WTC11 (cell line): ENCODE results near the gene RRBP1. TPM values are rescaled to one million over a fixed set of nuclear protein-coding genes. Genes with fewer than 3 reads are reported as not detected.

Experiments
- ATAC-seq: fragments of 200-7000 bp; cut with Tn5 transposase; 2 replicates; pipeline ENCODE4 v1.10.0; 2021; ENCODE audit warnings: mild to moderate bottlenecking, moderate library complexity
- CTCF ChIA-PET: fragments of 300-600 bp; sonication (Branson Sonifier 250); formaldehyde crosslinking; loops from one replicate; lab custom pipeline; 2021; ENCODE audit warnings: antibody characterized with exemption; lab: Charles Lee
- POLR2A ChIA-PET: fragments of 350-600 bp; sonication (Branson Sonifier 250); formaldehyde crosslinking; loops from one replicate; lab custom pipeline; 2021; ENCODE audit warnings: antibody characterized with exemption; lab: Charles Lee
- DNase-seq: peaks from one replicate; pipeline ENCODE4 v3.0.0; 2021; ENCODE audit warnings: low spot score
- H3K27ac Mint-ChIP-seq: 2 replicates; pipeline ENCODE4 v1.8.0; 2021; ENCODE audit warnings: mixed read lengths
- H3K27me3 Mint-ChIP-seq: 2 replicates; pipeline ENCODE4 v1.8.0; 2021; ENCODE audit warnings: low read depth, mild to moderate bottlenecking, moderate library complexity, mixed read lengths
- H3K36me3 Mint-ChIP-seq: 2 replicates; pipeline ENCODE4 v1.8.0; 2021; ENCODE audit warnings: mixed read lengths
- H3K4me1 Mint-ChIP-seq: 2 replicates; pipeline ENCODE4 v1.8.0; 2022; ENCODE audit warnings: mixed read lengths
- H3K4me3 Mint-ChIP-seq: 2 replicates; pipeline ENCODE4 v1.8.0; 2021; ENCODE audit warnings: mild to moderate bottlenecking, moderate library complexity, mixed read lengths
- H3K9me3 Mint-ChIP-seq: 2 replicates; pipeline ENCODE4 v1.8.0; 2021; ENCODE audit warnings: mixed read lengths
- ATF3 ChIP-seq: sonication (generic); formaldehyde crosslinking; conservative IDR thresholded peaks from 2 replicates; pipeline ENCODE4 v1.8.1; 2022; ENCODE audit warnings: mild to moderate bottlenecking, missing genetic modification reagents
- CDX4 ChIP-seq: fragments of 250-450 bp; sonication (Bioruptor Pico); IDR thresholded peaks from 2 replicates; pipeline ENCODE4 v1.9.0; 2021; ENCODE audit warnings: moderate library complexity, mild to moderate bottlenecking, inconsistent platforms, borderline replicate concordance
- E2F4 ChIP-seq: sonication (generic); formaldehyde crosslinking; IDR thresholded peaks from 2 replicates; pipeline ENCODE4 v1.8.1; 2022; ENCODE audit warnings: low read depth, mild to moderate bottlenecking, moderate library complexity, missing genetic modification reagents, borderline replicate concordance
- E2F5 ChIP-seq: sonication (generic); formaldehyde crosslinking; IDR thresholded peaks from 2 replicates; pipeline ENCODE4 v1.8.1; 2022; ENCODE audit warnings: mild to moderate bottlenecking, moderate library complexity, missing genetic modification reagents
- EMX1 ChIP-seq: fragments of 250-450 bp; sonication (Bioruptor Pico); IDR thresholded peaks from 2 replicates; pipeline ENCODE4 v1.8.0; 2021; ENCODE audit warnings: mild to moderate bottlenecking
- FOXJ3 ChIP-seq: sonication (generic); formaldehyde crosslinking; IDR thresholded peaks from 2 replicates; pipeline ENCODE4 v1.9.0; 2021; ENCODE audit warnings: missing genetic modification reagents, mild to moderate bottlenecking, borderline replicate concordance
- GTF2I ChIP-seq: fragments of 250-450 bp; sonication (Bioruptor Pico); conservative IDR thresholded peaks from 2 replicates; pipeline ENCODE4 v1.4.0; 2021; ENCODE audit warnings: mild to moderate bottlenecking
- IRF2 ChIP-seq: sonication (generic); formaldehyde crosslinking; IDR thresholded peaks from 2 replicates; pipeline ENCODE4 v1.8.0; 2022; ENCODE audit warnings: low read depth, missing genetic modification reagents, borderline replicate concordance
- NR1H2 ChIP-seq: sonication (generic); formaldehyde crosslinking; IDR thresholded peaks from 2 replicates; pipeline ENCODE4 v1.9.0; 2021; ENCODE audit warnings: mild to moderate bottlenecking, moderate library complexity, missing genetic modification reagents
- NR3C1 ChIP-seq: sonication (generic); formaldehyde crosslinking; conservative IDR thresholded peaks from 2 replicates; pipeline ENCODE4 v1.8.1; 2023; ENCODE audit warnings: low read depth, mild to moderate bottlenecking, missing genetic modification reagents
- RORB ChIP-seq: fragments of 250-450 bp; sonication (Bioruptor Pico); IDR thresholded peaks from 2 replicates; pipeline ENCODE4 v1.9.0; 2021; ENCODE audit warnings: mild to moderate bottlenecking
- SOX15 ChIP-seq: fragments of 250-450 bp; sonication (Bioruptor Pico); IDR thresholded peaks from 2 replicates; pipeline ENCODE4 v1.9.0; 2021; ENCODE audit warnings: mild to moderate bottlenecking
- SP1 ChIP-seq: sonication (generic); formaldehyde crosslinking; conservative IDR thresholded peaks from 2 replicates; pipeline ENCODE4 v1.8.1; 2022; ENCODE audit warnings: missing genetic modification reagents
- TCF7 ChIP-seq: sonication (generic); formaldehyde crosslinking; IDR thresholded peaks from 2 replicates; pipeline ENCODE4 v1.8.0; 2022; ENCODE audit warnings: mild to moderate bottlenecking, low read depth, missing genetic modification reagents, moderate library complexity
- TEAD1 ChIP-seq: sonication (generic); formaldehyde crosslinking; IDR thresholded peaks from 2 replicates; pipeline ENCODE4 v1.8.0; 2022; ENCODE audit warnings: mild to moderate bottlenecking, missing genetic modification reagents
- TEAD4 ChIP-seq: sonication (generic); formaldehyde crosslinking; IDR thresholded peaks from 2 replicates; pipeline ENCODE4 v1.8.0; 2022; ENCODE audit warnings: mild to moderate bottlenecking, missing genetic modification reagents
- TP53 ChIP-seq: sonication (generic); formaldehyde crosslinking; IDR thresholded peaks from 2 replicates; pipeline ENCODE4 v1.8.1; 2023; ENCODE audit warnings: mild to moderate bottlenecking, missing genetic modification reagents
- ZBTB21 ChIP-seq: sonication (generic); formaldehyde crosslinking; IDR thresholded peaks from 2 replicates; pipeline ENCODE4 v1.8.1; 2023; ENCODE audit warnings: mild to moderate bottlenecking, missing genetic modification reagents, borderline replicate concordance
- ZBTB43 ChIP-seq: sonication (generic); formaldehyde crosslinking; IDR thresholded peaks from 2 replicates; pipeline ENCODE4 v1.8.1; 2023; ENCODE audit warnings: mild to moderate bottlenecking, missing genetic modification reagents
- ZNF232 ChIP-seq: sonication (generic); formaldehyde crosslinking; IDR thresholded peaks from 2 replicates; pipeline ENCODE4 v1.8.0; 2022; ENCODE audit warnings: mild to moderate bottlenecking, missing genetic modification reagents
- ZNF263 ChIP-seq: sonication (generic); formaldehyde crosslinking; IDR thresholded peaks from 2 replicates; pipeline ENCODE4 v1.8.1; 2022; ENCODE audit warnings: low read depth, mild to moderate bottlenecking, moderate library complexity, missing genetic modification reagents
- ZNF671 ChIP-seq: fragments of 250-450 bp; sonication (Bioruptor Pico); IDR thresholded peaks from 2 replicates; pipeline ENCODE4 v1.8.0; 2021; ENCODE audit warnings: mild to moderate bottlenecking
- total RNA-seq: library from RNA; stranded (reverse); gene quantifications from 3 replicates; pipeline ENCODE4 v1.2.3, GENCODE V29; 2021

Gene RRBP1
- total RNA-seq, 1 experiment from 2014 or later = 171 TPM

- H3K27ac Mint-ChIP-seq = no peak overlapping the region
- H3K4me3 Mint-ChIP-seq = no peak overlapping the region
- ATAC-seq (no peak), DNase-seq (no peak)
- H3K36me3 Mint-ChIP-seq = no peaks in the 10 kb centered on the region
- H3K27me3 Mint-ChIP-seq = no peaks in the 10 kb centered on the region
- 0 out of 2 replicates have a peak, but pooled peaks cover 5% of the 10 kb centered on the region for H3K9me3 Mint-ChIP-seq
- CTCF ChIA-PET = no interaction called here
- no peak for TF ChIP-seq NR1H2 (CRISPR knock-in tag)
- TF ChIP-seq E2F4 = no peak
- no peak for TF ChIP-seq ZNF671 (CRISPR knock-in tag)
- POLR2A ChIA-PET = no interaction called here
- H3K4me1 Mint-ChIP-seq = peaks cover 2% of the 10 kb centered on the region; the same call in 1 of the 2 replicates
Observed at GRCh38 chr20:17704589-17705317, 22.7 kb upstream of the RRBP1 start.

- ChIA-PET CTCF (interaction anchor here (1.1 to 1.3 kb wide), 2 partner anchors 20 to 237 kb away, joined by 4 to 6 read pairs; partner anchors contain the start of gene RRBP1), POLR2A (no interaction called here)
- H3K27ac Mint-ChIP-seq = no peak overlapping the region
- 0 out of 2 replicates have a peak, but pooled peaks cover 5% of the 10 kb centered on the region for H3K9me3 Mint-ChIP-seq
- H3K36me3 Mint-ChIP-seq = no peaks in the 10 kb centered on the region
- no peak for DNase-seq
- H3K4me1 Mint-ChIP-seq = no peaks in the 10 kb centered on the region
- H3K27me3 Mint-ChIP-seq = no peaks in the 10 kb centered on the region
- ATAC-seq = no peak
- no peak for TF ChIP-seq TP53
- TF ChIP-seq CDX4 (CRISPR knock-in tag) = no peak
- TF ChIP-seq EMX1 (CRISPR knock-in tag) = no peak
- TF ChIP-seq GTF2I (CRISPR knock-in tag) = no peak
- TF ChIP-seq FOXJ3 (CRISPR knock-in tag) = no peak
- TF ChIP-seq ZBTB21 (CRISPR knock-in tag) = no peak
- TF ChIP-seq SP1 (CRISPR knock-in tag) = no peak
- TF ChIP-seq ZBTB43 (CRISPR knock-in tag) = no peak
- no peak for TF ChIP-seq SOX15 (CRISPR knock-in tag)
- TF ChIP-seq NR1H2 (CRISPR knock-in tag) = no peak
- no peak for TF ChIP-seq NR3C1
- no peak for TF ChIP-seq TCF7 (CRISPR knock-in tag)
- H3K4me3 Mint-ChIP-seq = no peak overlapping the region
Observed at GRCh38 chr20:17701826-17702225, 19.8 kb upstream of the RRBP1 start.

GRCh38 chr20:17700637-17701036 lies 18.6 kb upstream of the RRBP1 start:
- POLR2A ChIA-PET = interaction anchor here (1.4 kb wide), 1 partner anchor 19 kb away, joined by 4 read pairs; the partner anchor contains the start of gene RRBP1

More at GRCh38 chr20:17700637-17701036, 18.6 kb upstream of the RRBP1 start:
- Mint-ChIP-seq H3K27ac (no peak overlapping the region), H3K4me3 (no peak overlapping the region), H3K4me1 (no peaks in the 10 kb centered on the region), H3K27me3 (no peaks in the 10 kb centered on the region), H3K36me3 (no peaks in the 10 kb centered on the region), H3K9me3 (peaks cover 14% of the 10 kb centered on the region)
- CTCF ChIA-PET = interaction anchor here (1.1 to 1.6 kb wide), 3 partner anchors 9 to 238 kb away, joined by 3 to 7 read pairs (median 4); partner anchors contain the start of gene RRBP1
- DNase-seq (no peak), ATAC-seq (no peak)
- TF ChIP-seq EMX1 (CRISPR knock-in tag) (no peak), ATF3 (CRISPR knock-in tag) (no peak), RORB (CRISPR knock-in tag) (no peak), TEAD4 (CRISPR knock-in tag) (no peak), E2F5 (CRISPR knock-in tag) (no peak), ZNF263 (CRISPR knock-in tag) (no peak), NR3C1 (no peak), IRF2 (no peak), ZNF232 (CRISPR knock-in tag) (no peak), TEAD1 (no peak)
